Ecto neural progenitor cell (in vitro differentiated cells): Measurements from ENCODE around the gene UPF3A.
"Not testable (repeated sequence)": the region's sequence is repeated elsewhere in the genome, so short reads cannot be mapped to it uniquely, and the experiment has no call there.

ENCODE experiments used
- DNase-seq: peaks from one replicate; pipeline ENCODE4 v3.0.0-alpha.2; 2018; ENCODE audit warnings: low spot score

UPF3A gene

GRCh38 chr13:114264313-114264712 is 17.1 kb upstream of the UPF3A start:
- DNase-seq: not testable (repeated sequence)

- DNase-seq: no peak
These were observed 16.4 kb upstream of the UPF3A start for GRCh38 chr13:114264886-114265611.

GRCh38 chr13:114266241-114266640 is 15.2 kb upstream of the UPF3A start:
- DNase-seq: no peak

- no peak for DNase-seq
These were observed 12.8 kb upstream of the UPF3A start for GRCh38 chr13:114268344-114269280.

- no peak for DNase-seq
These were observed 12.1 kb upstream of the UPF3A start for GRCh38 chr13:114269281-114269770.

GRCh38 chr13:114272977-114273376 is 8.4 kb upstream of the UPF3A start:
- no peak for DNase-seq

- no peak for DNase-seq
These were observed 6.1 kb upstream of the UPF3A start for GRCh38 chr13:114275304-114275703.

- DNase-seq: no peak
These were observed 2.3 kb upstream of the UPF3A start for GRCh38 chr13:114279146-114279545.

GRCh38 chr13:114279758-114280355 is 1.5 kb upstream of the UPF3A start:
- DNase-seq: no peak

GRCh38 chr13:114282041-114282670 is 755 bp downstream of the UPF3A start:
- peak; percentile 75 for DNase-seq

GRCh38 chr13:114283576-114283975 is 2.2 kb downstream of the UPF3A start:
- DNase-seq: no peak

GRCh38 chr13:114284680-114285079 is 3.3 kb downstream of the UPF3A start:
- DNase-seq: no peak

GRCh38 chr13:114285166-114285808 is 3.9 kb downstream of the UPF3A start:
- no peak for DNase-seq

- DNase-seq: no peak
These were observed 5.4 kb downstream of the UPF3A start for GRCh38 chr13:114286808-114287207.

GRCh38 chr13:114288157-114288591 is 6.8 kb downstream of the UPF3A start:
- no peak for DNase-seq

GRCh38 chr13:114296448-114296847 is 15.0 kb downstream of the UPF3A start:
- no peak for DNase-seq

GRCh38 chr13:114296902-114297301 is 15.5 kb downstream of the UPF3A start:
- DNase-seq: no peak

GRCh38 chr13:114298866-114299265 is 17.5 kb downstream of the UPF3A start:
- no peak for DNase-seq

- DNase-seq: no peak
These were observed 18.4 kb downstream of the UPF3A start for GRCh38 chr13:114299604-114300305.

GRCh38 chr13:114303700-114304327 is 22.4 kb downstream of the UPF3A start:
- no peak for DNase-seq
